GM21529 (cell line): Measurements from ENCODE around the gene BANP.
"Not testable (repeated sequence)": the region's sequence is repeated elsewhere in the genome, so short reads cannot be mapped to it uniquely, and the experiment has no call there.

Source experiments
- ATAC-seq: cut with Tn5 transposase; IDR thresholded peaks from one replicate; pipeline ENCODE4 v1.9.1; 2021; ENCODE audit not compliant: unreplicated experiment

BANP gene

DNA sequence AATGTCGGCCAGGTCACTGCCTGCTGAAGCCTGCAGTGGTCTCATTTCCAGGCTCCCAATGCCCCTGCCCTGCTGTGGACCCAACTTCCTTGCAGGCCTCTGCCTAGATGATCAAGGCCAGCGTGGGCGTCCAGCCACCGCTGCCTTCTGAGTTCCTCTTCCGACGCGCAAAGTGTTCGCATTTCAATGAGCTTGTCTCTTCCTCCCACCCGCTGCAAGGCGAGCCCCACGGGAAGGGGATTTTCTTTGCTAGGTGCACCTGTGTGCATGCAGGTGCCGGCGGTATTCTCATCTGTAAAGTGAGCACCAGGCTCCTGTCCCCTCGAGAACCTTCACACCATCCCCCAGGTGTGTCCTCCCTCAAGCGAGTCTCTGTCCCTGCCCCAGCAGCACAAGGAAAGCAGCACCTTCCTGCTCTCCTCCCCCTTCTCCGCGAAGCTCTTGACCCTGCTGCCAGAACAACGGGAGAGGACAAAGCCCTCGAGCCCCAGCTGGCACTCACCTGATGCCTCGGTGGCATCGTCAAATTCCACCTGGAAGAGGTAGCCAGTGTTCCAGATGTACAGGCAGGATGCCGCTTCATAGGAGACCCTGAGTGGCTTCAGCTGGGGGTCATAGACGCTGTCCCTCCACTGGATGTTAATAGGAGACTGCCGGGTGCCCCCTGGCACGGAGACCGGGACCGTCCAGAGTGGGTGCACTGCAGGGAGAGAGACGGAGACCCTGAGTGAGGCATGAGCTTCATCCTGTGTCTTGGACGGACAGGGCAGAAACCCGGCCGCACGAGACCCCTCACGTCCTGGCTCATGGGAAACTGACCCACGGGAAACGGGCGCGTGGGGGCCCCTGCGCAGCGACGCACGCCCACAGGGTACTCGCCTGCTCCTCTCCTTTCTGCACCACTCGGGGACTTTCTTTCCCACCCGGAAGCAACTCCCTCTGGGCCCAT, 24.7 kb upstream of the BANP start:
- ATAC-seq = no peak

DNA sequence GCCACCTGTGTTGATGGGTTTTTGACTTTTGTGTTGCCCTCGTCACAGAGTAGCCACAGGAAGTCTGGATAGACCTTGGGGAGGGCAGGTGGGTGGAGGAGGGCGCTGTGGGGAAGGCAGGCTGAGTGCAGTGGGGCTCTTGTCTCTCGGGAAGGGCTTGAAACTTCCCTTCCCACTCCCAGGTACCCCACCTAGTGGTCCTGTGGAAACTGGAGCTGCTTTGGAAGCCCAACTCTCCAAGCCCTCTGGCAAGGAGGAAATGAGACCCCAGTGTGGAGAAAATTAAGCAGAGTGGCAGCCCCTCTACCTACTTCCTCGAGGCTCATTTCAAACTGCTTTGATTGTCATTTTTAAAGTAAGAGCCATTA, 24.1 kb upstream of the BANP start:
- ATAC-seq = no peak

DNA sequence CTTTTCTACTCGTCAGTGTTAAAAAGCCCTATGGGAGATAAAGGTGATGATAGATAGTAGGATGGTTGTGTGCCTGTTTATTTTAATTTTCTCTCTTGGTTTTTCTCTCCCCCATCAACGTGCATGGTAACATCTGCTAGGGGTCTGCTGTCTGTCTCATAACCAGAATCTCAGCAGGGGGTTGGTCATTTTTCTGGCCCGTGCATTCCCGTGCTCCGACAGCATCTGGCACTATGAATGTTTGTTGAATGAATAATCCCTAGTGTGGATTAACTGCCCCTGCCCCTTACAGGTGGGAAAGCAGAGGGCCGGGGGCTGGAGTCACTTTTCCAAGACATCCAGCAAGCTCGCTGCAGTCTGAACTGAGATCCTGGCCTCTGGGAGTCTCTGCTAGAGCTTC, 21.2 kb upstream of the BANP start:
- no peak for ATAC-seq

DNA sequence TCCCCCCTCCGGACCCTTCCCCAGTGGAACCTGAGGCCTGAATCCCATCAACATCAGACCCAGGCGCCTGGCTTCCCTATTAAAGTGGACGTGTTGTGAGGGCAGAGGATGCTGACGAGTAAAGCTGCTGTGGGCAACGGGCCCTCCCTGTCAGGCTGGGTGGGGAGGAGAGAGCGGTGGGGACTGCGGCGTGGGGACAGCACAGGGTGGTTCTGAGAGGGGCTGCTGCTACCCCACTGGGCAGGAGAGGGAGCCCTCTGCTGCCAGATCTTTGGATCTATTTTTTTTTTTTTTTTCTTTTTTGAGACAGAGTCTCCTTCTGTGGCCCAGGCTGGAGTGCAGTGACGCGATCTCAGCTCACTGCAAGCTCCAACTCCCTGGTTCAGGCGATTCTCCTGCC, 20.8 kb upstream of the BANP start:
- ATAC-seq = no peak

DNA sequence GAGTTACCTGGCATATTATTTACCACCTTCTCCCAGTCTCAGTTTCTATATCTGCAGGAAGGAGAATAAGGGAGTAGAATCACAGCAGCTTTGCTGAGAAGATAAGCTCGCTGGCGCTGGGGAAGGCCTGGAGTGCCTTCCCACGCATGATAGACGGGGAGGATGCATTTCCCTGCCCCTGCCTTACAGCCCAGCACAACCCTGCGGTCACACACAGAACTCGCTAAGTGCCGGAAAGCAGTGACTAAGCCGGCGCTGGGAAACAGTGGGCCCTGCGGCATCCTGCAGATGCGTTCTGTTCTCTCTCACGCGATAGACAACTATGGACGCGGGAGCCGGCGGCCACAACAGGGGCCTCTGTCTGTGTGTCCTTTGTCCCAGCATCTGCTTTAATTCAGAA, 19.7 kb upstream of the BANP start:
- ATAC-seq = no peak

DNA sequence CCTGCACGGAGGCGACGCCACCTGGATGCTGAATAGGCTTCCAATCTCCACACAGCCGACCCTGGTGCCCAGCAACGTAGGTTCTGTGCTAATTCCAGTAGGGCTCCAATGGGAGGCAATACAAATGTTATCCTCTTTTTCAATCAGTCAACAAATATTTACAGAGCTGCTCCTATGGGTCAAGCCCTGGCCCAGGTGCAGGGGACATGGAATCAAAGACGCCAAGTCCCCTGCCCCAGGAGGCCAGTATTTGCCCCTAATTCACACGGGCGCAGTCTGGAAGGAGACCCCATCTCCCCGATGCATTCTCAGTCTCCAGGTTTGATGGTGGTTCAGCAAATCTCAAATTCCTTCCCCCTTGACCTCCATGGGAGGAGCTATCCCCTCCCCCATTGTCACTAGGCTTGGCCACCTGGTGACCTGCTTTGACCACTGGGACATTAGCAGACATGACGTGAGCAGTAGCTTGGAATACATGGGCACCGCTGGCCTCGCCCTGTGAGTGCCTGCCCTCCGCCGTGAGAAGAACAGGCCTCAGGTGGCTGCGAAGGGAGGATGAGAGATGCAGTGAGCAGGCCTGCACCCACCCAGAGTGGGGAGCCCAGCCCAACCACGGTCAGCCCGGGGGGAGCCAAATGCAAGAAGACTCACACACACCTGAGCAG, 18.6 kb upstream of the BANP start:
- ATAC-seq = not testable (repeated sequence)

DNA sequence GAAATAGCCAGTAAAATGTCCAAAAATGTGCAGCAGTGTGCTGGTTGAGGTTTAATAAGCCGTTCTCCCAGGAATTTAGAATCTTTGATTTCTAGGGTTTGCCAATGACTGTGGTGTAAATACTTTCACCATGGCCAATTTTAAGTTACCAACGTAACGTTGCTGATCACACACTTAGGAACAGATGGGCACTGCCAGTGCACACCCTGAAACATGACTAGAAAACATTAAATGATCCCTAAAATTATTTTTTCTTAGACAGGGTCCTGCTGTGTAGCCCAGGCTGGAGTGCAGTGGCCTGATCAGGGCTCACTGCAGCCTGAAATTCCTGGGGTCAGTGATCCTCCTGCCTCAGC, 18.1 kb upstream of the BANP start:
- no peak for ATAC-seq

DNA sequence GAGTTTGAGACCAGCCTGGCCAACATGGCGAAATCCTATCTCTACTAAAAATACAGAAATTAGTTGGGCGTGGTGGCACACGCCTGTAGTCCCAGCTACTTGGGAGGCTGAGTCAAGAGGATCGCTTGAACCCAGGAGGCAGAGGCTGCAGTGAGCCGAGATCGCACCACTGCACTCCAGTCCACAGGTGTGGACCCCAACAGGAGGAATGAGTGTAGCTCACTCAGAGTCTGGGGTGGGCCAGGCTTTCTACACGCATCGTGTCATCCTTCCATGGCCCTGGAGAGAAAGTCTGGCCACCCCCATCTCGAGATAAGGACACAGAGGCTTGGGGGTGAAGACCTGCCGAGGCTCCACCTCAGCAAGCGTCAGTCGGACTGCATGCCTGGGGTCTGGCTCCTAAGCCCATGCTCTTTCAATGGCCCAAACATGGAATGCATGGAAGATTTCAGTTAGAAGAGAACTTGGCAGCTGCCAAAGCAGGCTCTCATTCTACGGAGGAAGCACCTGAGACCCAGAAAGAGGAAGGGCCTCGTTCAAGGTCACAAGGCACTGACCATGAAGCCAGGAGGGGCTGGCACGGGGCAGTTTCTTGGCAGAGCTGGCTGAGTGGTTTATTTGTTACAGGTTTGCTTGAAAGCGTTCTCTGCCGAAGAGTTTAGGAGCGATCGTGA, 16.3 kb upstream of the BANP start:
- ATAC-seq = not testable (repeated sequence)

DNA sequence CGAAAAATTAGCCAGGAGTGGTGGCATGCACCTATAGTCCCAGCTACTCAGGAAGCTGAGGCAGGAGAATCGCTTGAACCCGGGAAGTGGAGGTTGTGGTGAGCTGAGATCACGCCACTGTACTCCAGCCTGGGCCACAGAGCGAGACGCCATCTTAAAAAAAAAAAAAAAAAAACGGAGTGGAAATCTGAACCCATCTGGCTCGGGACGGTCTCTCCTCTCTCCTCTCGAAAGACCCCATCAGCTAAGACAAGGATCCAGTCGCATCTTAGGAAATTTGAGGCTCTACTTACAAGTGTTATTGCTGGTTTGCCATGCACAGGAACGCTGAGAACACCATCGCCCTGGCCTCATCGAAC, 15.2 kb upstream of the BANP start:
- ATAC-seq = not testable (repeated sequence)

DNA sequence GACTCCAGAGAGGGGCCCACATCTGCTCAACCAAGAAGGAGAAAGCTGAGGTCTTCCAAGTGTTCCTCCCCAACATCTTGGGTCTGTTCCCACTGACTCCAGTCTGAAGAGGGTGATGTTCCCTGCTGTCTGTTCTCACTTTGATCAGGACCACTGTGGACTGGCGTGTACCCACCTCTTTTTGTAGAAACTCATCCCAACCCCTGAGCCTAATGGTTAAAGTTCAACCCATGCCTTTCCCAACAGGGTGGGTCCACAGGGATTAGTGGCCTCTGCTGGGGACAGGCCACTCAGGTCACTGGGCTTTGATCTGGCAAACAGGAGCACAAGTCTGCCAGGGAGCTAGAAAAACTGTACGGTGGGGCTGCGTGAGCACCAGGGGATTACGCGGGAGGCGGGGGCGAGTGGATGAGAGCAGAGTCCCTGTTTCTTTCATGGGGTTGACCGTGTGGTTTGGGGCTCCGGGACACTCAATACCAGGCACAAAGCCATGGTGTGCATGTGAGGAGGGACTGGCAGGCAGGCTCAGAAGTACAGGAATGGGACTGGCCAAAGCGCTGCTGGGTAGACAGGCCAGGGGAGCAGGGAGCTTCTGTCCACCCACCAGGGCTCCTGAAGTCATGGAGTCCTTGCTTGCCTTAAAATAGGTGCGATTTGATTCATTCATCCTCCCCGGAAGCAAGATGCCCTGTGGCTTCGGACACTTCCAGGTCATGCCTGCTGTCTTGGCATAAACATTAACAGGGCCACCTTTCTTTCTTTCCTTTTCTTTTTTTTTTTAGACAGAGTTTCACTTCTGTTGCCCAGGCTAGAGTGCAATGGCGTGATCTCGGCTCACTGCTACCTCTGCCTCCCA, 14.6 kb upstream of the BANP start, which contains the start of gene CA5A:
Gene CA5A, minus strand, starts transcription at position 155 of the 856 bp plus-strand sequence. Its CDS starts 79 bp downstream, at position 76.
- ATAC-seq = no peak

DNA sequence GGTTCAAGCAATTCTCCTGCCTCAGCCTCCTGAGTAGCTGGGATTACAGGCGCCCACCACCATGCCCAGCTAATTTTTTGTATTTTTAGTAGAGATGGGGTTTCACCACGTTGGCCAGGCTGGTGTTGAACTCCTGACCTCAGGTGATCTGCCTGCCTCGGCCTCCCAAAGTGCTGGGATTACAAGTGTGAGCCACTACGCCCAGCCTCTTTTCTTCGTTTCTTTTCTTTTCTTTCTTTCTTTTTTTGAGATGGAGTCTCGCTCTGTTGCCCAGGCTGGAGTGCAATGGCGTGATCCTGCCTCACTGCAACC, 14.0 kb upstream of the BANP start:
- not testable (repeated sequence) for ATAC-seq

DNA sequence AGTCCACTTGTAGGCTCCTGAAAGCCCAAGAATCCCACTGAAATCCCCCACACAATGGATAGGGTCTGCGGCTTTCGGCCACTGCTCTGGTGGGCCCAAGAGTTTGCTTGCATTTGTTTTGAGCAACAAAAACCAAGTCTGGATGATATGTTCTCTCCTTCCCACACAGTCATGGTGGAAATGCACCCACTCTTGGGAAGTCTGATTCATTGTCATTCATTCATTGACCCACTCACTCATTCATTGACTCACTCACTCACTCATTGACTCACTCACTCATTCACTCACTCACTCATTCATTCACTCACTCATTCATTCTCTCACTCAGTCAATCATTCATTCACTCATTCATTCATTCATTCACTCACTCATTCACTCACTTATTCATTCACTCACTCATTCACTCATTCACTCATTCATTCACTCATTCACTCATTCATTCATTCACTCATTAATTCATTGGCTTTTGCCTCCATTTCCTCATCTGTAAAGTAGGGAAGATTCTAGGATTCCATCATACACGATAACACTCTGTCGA, 12.8 kb upstream of the BANP start:
- ATAC-seq = no peak

DNA sequence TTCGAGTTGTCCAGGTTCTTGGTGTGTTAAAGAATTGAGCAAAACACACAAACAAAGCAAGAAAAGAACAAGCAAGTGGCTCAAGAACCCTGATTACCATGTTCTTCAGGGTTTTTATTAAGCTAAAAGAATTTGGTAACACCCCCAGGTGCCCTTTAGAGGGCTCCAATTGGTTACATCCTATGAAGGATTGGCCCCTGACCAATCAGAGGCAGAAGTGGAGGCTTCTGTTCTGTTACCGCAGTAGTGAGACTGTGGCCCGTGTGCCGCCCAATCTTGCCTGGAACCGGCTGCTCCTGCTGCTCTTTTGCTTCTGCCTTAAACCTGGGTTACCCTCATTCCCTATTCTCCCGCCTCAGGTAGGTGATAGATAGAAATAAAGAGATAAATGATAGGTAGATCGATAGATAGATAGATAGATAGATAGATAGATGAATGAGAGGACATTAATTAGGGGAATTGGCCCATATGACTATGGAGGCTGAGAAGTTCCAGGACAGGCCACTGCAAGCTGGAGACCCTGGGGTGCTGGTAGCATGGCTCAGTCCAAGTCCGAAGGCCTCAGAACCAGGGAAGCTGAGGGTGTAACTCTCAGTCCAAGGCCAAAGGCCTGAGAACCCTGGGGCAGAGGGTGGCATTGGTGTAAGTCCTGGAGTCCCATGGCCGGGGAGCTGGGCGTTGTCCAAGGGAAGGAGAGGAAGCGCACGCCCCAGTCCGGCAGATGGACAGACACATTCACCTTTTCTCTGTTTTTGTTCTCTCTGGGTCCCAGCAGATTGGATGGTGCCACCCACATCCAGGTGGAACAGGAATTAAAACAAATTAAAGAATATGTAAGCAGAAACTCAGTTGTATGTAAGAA, 11.4 kb upstream of the BANP start:
- no peak for ATAC-seq

DNA sequence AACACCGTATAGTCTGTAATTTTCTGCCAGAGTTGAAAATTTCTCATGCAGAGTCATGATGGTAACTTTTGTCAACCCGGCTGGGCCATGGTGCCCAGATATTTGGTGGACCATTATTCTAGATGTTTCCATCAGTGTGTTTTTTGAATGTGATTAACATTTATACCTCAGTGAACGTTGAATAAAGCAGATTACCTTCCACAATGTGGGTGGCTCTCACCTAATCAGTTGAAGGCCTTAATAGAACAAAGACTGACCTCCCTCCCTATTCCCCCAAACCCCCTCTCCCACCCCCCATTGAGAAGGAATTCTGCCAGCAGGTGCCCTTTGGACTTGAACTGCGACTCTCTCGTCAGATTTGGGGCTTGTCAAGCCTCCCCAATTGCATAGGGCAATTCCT, 8.6 kb upstream of the BANP start:
- ATAC-seq = no peak

DNA sequence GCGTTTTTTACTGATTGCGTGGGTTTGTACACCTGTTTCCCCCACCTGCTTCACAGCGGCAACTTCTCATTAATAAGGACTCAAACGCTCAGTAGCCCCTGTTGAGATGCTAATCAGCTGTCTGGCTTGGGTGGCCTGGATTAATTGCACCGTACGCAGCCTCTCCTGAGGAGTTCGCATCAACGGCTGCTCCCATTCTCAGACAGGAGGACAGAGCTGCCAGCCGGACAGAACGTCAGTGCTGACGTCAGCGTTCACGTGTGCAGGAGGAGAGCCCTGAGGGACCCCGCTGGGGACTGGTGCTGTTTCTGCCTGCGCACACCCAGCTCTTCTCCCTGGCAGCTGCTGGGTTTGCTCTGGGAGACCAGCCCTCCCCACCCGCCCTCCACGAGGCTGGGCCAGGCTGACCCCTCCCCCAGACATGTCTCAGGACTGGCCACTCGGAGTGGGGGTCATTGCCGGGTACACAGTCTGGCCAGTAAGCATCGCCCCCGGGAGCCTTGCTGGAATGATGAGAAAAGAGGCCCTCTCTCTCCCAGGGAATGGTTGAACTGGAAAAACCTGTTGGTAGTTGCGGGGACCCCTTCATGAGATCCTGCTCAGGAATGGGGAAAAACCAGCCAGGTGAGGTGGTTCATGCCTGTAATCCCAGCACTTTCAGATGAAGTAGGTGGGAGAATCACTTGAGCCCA, 5.7 kb upstream of the BANP start:
- ATAC-seq = no peak

DNA sequence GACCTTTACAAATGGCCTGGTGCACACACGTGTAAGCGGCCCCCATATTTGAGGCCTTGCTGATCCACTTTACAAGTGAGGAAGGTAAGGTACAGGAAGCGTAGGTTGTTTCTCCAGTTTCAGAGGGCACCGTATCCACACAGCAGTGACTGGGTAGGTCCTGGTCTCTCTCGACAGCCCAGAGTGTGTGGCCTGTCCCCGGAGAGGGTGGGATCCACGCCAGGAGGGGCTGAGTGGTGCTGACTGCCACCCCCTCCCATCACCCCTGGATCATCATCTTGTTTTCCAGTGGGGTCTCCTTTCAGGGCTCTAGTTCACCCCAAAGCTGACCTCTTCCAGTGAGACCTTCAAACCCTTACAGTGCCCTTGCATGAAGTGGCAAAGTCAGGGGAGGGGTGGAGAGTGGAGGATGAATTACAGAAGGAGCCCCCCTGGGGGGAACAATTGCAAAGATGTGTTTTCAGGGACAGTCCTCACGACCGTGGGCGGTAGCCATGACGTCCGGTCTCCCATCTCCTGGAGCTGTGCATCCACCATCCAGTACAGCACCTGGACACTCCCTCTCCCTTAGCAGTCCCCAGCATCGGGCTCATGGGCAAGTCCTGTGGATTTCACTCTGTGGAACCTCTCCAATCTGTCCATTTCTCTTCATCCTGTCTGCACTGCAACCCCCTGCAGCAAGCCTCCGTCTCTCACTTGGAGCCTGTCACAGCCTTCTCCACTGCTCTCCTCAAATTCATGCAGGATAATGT, 4.5 kb upstream of the BANP start:
- no peak for ATAC-seq

DNA sequence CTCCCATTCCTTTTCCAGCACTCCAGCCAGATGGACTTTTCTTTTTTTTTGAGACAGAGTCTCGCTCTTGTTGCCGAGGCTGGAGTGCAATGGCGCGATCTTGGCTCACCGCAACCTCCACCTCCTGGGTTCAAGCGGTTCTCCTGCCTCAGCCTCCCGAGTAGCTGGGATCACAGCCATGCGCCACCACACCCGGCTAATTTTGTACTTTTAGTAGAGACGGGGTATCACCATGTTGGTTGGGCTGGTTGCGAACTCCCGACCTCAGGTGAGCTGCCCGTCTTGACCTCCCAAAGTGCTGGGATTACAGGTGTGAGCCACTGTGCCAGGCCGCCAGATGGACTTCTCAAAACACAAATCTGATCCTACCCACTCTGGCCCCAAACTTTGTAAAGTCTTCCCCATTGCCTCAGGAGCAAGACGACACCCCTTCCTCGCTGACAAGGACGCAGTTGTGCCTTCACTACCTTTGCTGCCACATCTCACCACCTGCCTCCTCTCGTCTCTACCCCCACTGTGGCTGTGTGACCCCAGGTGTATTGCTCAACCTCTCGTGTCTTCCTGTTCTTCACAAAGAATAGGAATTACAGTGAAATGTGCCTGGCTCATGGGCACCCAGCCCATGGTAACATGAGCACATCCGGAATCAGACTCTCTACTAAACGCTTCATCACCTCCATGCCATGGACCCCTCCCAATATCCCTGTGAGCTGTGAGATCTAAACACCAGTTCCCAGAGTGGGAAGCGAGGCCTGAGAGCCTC, 3.7 kb upstream of the BANP start:
- no peak for ATAC-seq

DNA sequence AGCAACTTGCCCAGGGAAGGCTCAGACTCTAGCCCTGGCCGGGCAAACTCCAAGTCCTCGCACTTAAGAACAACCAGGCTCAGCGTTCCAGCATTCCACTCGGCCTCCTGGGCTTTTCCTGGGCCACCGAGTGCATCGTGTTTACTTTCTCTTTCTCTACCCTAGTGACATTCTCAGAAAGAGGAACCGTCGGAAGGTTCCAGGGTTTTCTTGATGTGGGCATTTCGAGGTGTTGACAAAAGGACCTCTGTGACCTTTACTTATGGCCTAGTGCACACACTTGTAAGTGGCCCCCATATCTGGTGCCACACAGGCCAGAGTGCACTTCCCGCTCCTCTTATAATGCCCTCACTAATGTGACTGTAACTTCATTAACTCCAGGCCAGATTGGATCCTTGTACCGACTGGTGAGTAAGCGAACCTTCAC, 3.1 kb upstream of the BANP start:
- ATAC-seq = no peak
